SH-SY5Y (cell line): ENCODE data around the gene MON1A.

ENCODE experiments used
- GATA2 ChIP-seq: IDR thresholded peaks from 2 replicates; pipeline ENCODE4 v1.6.1; 2011; ENCODE audit warnings: mild to moderate bottlenecking, low read depth, low read length
- GATA3 ChIP-seq: IDR thresholded peaks from 2 replicates; pipeline ENCODE4 v1.6.1; 2011; ENCODE audit warnings: low read depth, mild to moderate bottlenecking, low read length, moderate library complexity

- TF ChIP-seq GATA2 (no peak), GATA3 (no peak)
Observed at GRCh38 chr3:49896345-49896744, 33.3 kb downstream of the MON1A start.
